Measurements from ENCODE around the gene MUC4. TPM values are rescaled to one million over a fixed set of nuclear protein-coding genes. Genes with fewer than 3 reads are reported as not detected.

The MUC4 gene
- polyA plus RNA-seq, 1 of the 3 experiments (the other 2 are of a cell fraction): 0.07 TPM

DNA sequence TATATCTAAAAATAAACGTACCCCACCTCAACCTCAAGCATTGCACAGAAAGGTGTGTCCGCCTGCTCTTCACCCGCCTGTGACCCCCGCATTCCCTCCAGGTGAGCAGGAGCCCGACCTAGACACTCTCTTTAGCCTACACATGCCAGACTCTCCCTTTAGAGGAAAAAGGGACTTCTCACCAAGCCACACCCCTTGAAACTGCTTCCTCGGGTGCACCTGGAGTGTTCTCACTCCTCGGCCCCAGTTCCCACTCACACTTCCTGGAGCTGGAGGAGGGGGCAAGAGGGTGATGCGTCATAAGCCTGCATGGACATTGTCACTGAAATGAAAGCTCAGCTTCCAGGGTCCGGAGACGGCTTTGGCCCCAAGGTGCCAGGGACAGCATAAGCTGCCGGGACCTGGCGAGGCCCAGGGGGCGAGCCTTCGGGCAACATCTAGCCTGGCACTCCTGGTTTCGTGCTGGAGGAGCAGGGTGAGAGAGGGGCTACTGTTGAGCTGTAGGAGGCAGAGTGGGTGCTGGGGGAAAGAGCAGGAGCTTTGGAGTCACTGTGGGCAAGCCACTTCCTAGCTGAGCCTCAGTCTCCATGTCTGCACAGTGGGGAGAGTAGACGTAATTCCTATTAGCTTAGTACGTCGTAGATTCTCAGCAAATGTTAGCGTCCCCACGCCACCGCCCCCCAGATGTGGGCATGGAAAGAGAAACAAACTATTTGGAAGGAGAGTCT is 9.8 kb upstream of the MUC4 start:
- Histone ChIP-seq H3K4me2 (no peak overlapping the region), H3K79me2 (ENCODE audit: insufficient read depth) (no peaks in the 10 kb centered on the region), H3K4me3 (ENCODE audit: low read depth in 2 of 2, low read length in 1 of 2) (no peak overlapping the region), H2AFZ (ENCODE audit: low read depth) (no peak overlapping the region), H3K9me3 (no peaks in the 10 kb centered on the region), H3K36me3 (replicated peaks in 1 of 2; ENCODE audit: control insufficient read depth in 1 of 2, insufficient read depth in 2 of 2, low read length in 1 of 2) (no peaks in the 10 kb centered on the region), H3K4me1 (ENCODE audit: control insufficient read depth in 1 of 2, insufficient read depth in 2 of 2, low read depth in 1 of 2, low read length in 1 of 2) (no peaks in the 10 kb centered on the region), H3F3A (replicated peaks; ENCODE audit: insufficient read depth) (no peaks in the 10 kb centered on the region), H3K27ac (ENCODE audit: low read depth in 2 of 2, low read length in 1 of 2) (no peak overlapping the region), H3K9ac (no peak overlapping the region), H4K20me1 (ENCODE audit: insufficient read depth) (no peaks in the 10 kb centered on the region), H3K27me3 (ENCODE audit: insufficient read depth) (0 out of 2 replicates have a peak, but pooled peaks cover 11% of the 10 kb centered on the region), H3K9me2 (no peaks in the 10 kb centered on the region)
- TF ChIP-seq FOSL2 (IDR thresholded peaks at IDR 0.05; ENCODE audit: borderline replicate concordance, low read depth) (no peak), NFIC (IDR thresholded peaks at IDR 0.05; ENCODE audit: borderline replicate concordance) (no peak), IRF3 (IDR thresholded peaks at IDR 0.05; ENCODE audit: low read depth, low read length) (no peak), NRF1 (IDR thresholded peaks at IDR 0.05; ENCODE audit: low read depth, low read length) (no peak)
- POLR2A ChIA-PET: no interaction called here
- CTCF ChIA-PET: interaction anchor here (1.0 kb wide), 1 partner anchor 38 kb away, joined by 4 read pairs; no protein-coding TSS in a partner anchor
- DNase-seq: no peak
- WGBS (ENCODE audit: low lambda C conversion rate): 73% methylated on average over 21 of the region's 21 CpGs

DNA sequence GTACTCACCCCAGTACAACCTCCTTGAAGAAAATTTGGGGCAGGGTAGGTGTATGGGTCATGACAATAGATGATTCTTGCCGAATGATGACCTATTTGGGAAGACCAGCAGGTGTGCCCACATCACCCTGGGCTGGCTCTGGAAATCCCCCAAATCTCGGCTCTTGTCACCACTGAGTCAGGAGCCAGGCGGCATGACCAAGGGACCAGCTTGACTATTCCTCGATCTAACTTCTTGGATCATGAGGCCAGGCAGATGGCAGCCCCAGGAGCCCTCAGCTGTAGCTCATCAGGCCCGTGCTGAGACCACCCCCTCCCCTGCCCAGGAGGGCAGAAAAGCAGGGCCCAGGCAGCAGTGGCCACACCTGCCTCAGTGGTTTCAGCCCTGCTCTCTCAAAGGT is 9.2 kb upstream of the MUC4 start:
- no peaks in the 10 kb centered on the region for H3K79me2 ChIP-seq (ENCODE audit: insufficient read depth)
- ChIA-PET CTCF (no interaction called here), POLR2A (no interaction called here)
- no peaks in the 10 kb centered on the region for H3K36me3 ChIP-seq (replicated peaks in 1 of 2; ENCODE audit: control insufficient read depth in 1 of 2, insufficient read depth in 2 of 2, low read length in 1 of 2)
- no peak for DNase-seq
- H3F3A ChIP-seq (replicated peaks; ENCODE audit: insufficient read depth): no peaks in the 10 kb centered on the region
- H3K4me3 ChIP-seq (ENCODE audit: low read depth in 2 of 2, low read length in 1 of 2): no peak overlapping the region
- H3K27me3 ChIP-seq (ENCODE audit: insufficient read depth): 0 out of 2 replicates have a peak, but pooled peaks cover 11% of the 10 kb centered on the region
- no peak overlapping the region for H3K4me2 ChIP-seq
- H3K9me2 ChIP-seq: no peaks in the 10 kb centered on the region
- no peak overlapping the region for H3K27ac ChIP-seq (ENCODE audit: low read depth in 2 of 2, low read length in 1 of 2)
- no peaks in the 10 kb centered on the region for H4K20me1 ChIP-seq (ENCODE audit: insufficient read depth)
- H3K9ac ChIP-seq: no peak overlapping the region
- H3K9me3 ChIP-seq: no peaks in the 10 kb centered on the region
- 37% methylated on average over 3 of the region's 5 CpGs for WGBS (ENCODE audit: low lambda C conversion rate)
- H2AFZ ChIP-seq (ENCODE audit: low read depth): no peak overlapping the region
- H3K4me1 ChIP-seq (ENCODE audit: control insufficient read depth in 1 of 2, insufficient read depth in 2 of 2, low read depth in 1 of 2, low read length in 1 of 2): no peaks in the 10 kb centered on the region
- TF ChIP-seq EZH2phosphoT487 (IDR thresholded peaks at IDR 0.05; ENCODE audit: borderline replicate concordance, low read depth) (no peak), RXRA (IDR thresholded peaks at IDR 0.05; ENCODE audit: borderline replicate concordance, low read depth) (no peak), RCOR1 (IDR thresholded peaks at IDR 0.05; ENCODE audit: low read length) (no peak), FOXM1 (IDR thresholded peaks at IDR 0.05; ENCODE audit: low read depth) (no peak), CHD2 (IDR thresholded peaks at IDR 0.05; ENCODE audit: low read length, partially characterized antibody) (no peak), MXI1 (IDR thresholded peaks at IDR 0.05; ENCODE audit: low read depth, low read length) (no peak), GABPA (IDR thresholded peaks at IDR 0.05; ENCODE audit: low read depth) (no peak), FOSL2 (IDR thresholded peaks at IDR 0.05; ENCODE audit: borderline replicate concordance, low read depth) (no peak), TCF12 (IDR thresholded peaks at IDR 0.05) (no peak), NFIC (IDR thresholded peaks at IDR 0.05; ENCODE audit: borderline replicate concordance) (no peak), TAF1 (IDR thresholded peaks at IDR 0.05; ENCODE audit: borderline replicate concordance, low read depth, low read length) (no peak), TEAD4 (IDR thresholded peaks at IDR 0.05; ENCODE audit: borderline replicate concordance, insufficient read depth) (no peak), MEF2A (IDR thresholded peaks at IDR 0.05; ENCODE audit: borderline replicate concordance, low read depth) (no peak), PBX3 (IDR thresholded peaks at IDR 0.05) (no peak), MAX (IDR thresholded peaks at IDR 0.05; ENCODE audit: low read depth) (no peak), RAD21 (IDR thresholded peaks at IDR 0.05; ENCODE audit: low read length) (no peak)
- TF ChIP-seq, protein P1, sequence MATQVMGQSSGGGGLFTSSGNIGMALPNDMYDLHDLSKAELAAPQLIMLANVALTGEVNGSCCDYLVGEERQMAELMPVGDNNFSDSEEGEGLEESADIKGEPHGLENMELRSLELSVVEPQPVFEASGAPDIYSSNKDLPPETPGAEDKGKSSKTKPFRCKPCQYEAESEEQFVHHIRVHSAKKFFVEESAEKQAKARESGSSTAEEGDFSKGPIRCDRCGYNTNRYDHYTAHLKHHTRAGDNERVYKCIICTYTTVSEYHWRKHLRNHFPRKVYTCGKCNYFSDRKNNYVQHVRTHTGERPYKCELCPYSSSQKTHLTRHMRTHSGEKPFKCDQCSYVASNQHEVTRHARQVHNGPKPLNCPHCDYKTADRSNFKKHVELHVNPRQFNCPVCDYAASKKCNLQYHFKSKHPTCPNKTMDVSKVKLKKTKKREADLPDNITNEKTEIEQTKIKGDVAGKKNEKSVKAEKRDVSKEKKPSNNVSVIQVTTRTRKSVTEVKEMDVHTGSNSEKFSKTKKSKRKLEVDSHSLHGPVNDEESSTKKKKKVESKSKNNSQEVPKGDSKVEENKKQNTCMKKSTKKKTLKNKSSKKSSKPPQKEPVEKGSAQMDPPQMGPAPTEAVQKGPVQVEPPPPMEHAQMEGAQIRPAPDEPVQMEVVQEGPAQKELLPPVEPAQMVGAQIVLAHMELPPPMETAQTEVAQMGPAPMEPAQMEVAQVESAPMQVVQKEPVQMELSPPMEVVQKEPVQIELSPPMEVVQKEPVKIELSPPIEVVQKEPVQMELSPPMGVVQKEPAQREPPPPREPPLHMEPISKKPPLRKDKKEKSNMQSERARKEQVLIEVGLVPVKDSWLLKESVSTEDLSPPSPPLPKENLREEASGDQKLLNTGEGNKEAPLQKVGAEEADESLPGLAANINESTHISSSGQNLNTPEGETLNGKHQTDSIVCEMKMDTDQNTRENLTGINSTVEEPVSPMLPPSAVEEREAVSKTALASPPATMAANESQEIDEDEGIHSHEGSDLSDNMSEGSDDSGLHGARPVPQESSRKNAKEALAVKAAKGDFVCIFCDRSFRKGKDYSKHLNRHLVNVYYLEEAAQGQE (IDR thresholded peaks at IDR 0.05; ENCODE audit: low read depth, low read length): no peak
- TF ChIP-seq, protein P2, sequence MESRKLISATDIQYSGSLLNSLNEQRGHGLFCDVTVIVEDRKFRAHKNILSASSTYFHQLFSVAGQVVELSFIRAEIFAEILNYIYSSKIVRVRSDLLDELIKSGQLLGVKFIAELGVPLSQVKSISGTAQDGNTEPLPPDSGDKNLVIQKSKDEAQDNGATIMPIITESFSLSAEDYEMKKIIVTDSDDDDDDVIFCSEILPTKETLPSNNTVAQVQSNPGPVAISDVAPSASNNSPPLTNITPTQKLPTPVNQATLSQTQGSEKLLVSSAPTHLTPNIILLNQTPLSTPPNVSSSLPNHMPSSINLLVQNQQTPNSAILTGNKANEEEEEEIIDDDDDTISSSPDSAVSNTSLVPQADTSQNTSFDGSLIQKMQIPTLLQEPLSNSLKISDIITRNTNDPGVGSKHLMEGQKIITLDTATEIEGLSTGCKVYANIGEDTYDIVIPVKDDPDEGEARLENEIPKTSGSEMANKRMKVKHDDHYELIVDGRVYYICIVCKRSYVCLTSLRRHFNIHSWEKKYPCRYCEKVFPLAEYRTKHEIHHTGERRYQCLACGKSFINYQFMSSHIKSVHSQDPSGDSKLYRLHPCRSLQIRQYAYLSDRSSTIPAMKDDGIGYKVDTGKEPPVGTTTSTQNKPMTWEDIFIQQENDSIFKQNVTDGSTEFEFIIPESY (IDR thresholded peaks at IDR 0.05; ENCODE audit: borderline replicate concordance, low read depth): no peak
